GM12873 (cell line): ENCODE results near the gene NPTX2.

ENCODE experiments used
- TF ChIP-seq, protein P1 (sequence below): IDR thresholded peaks from 2 replicates; pipeline ENCODE4 v1.5.1; 2012; ENCODE audit warnings: low read depth, mild to moderate bottlenecking, moderate library complexity, low read length, control low read depth; ENCODE audit not compliant: insufficient read depth; ENCODE audit errors: missing control alignments

Gene NPTX2

DNA sequence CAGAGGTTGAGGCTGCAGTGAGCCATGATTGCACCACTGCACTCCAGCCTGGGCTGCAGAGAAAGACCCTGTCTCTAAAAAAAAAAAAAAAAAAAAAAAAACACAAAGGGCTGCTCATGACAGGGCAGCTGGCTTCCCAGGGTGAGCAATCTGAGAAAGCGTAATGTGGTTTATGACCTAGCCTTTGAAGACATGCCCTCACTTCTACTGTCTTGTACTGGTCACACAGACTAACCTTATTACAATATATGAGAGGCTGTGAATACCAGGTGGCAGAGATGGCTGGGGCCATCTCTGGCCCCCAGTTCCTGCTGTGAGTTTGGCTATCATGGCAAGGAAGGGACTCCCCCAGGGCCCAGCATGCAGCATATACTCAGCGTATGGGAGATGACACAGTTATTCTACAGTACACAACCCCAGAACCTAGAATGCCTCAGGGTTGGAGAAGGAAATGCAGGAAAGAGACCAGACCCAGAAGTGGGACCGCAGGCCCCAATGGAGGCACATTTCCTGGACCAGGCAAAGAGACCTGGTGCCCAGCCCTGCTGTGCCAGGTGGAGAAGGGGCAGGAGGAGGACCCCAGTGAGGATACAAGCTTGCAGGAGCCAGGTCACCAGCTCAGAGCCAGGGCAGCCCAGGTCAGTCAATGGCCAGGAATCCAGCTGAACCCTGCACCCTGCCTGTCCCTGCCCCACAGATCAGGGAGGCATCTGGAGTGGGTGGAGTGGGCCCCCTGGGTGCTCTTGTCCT, 26.3 kb downstream of the NPTX2 start:
- TF ChIP-seq, protein P1, sequence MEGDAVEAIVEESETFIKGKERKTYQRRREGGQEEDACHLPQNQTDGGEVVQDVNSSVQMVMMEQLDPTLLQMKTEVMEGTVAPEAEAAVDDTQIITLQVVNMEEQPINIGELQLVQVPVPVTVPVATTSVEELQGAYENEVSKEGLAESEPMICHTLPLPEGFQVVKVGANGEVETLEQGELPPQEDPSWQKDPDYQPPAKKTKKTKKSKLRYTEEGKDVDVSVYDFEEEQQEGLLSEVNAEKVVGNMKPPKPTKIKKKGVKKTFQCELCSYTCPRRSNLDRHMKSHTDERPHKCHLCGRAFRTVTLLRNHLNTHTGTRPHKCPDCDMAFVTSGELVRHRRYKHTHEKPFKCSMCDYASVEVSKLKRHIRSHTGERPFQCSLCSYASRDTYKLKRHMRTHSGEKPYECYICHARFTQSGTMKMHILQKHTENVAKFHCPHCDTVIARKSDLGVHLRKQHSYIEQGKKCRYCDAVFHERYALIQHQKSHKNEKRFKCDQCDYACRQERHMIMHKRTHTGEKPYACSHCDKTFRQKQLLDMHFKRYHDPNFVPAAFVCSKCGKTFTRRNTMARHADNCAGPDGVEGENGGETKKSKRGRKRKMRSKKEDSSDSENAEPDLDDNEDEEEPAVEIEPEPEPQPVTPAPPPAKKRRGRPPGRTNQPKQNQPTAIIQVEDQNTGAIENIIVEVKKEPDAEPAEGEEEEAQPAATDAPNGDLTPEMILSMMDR: no peak

DNA sequence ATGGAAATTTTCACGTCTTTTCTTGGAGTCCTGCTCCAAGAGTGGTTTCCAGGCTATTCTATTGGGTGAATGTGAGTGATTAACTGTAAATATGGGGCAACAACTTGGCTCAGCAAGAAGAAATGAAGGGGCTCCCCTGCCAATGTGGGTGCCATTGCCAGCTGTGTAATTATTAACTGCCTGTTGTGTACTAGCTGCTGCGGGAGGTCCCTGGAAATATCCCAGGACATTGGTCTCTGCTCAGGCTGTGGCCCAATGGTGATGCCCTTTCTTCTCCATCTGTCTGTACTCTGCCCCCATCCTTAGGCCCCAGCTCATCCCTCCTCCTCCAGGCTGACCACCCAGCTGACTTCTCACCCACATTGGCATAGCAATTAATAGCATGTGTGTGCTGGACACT, 29.4 kb downstream of the NPTX2 start:
- TF ChIP-seq, protein P1: no peak

DNA sequence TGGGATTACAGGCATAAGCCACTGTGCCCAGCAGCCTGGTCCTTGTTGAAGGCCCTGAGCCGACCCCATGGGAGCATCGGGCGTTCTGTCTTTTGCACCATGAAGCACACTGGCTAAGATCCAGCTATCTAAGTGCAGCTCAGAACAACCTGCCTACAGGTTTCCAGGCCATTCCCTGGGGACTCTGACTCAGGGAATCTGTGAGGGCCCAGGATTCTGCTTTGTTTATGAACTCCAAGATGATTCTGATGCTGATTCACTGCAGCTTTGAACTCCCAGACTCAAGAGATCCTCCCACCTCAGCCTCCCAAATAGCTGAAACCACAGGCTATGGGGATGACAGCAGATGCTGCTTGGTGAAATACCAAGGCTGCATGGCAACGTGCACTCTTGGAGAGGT, 30.2 kb downstream of the NPTX2 start:
- TF ChIP-seq, protein P1: no peak

DNA sequence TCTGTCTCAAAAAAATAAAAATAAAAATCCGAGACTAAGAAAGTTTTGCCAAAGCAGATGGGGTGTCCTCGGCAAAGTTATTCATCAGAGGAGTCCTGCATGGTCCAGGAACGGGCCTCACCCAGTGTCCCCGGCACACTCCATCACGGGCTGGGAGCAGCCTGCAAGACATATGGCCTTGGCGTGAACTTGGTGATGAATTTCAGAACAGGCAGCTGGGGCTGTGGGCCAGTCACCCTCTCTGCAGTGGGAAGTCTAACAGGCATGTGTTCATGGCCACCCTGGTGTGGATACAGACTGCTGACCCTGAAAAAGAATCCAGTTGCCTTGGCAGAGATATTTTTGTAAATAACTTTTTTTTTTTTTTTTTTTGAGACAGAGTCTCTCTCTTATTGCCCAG, 34.7 kb downstream of the NPTX2 start:
- TF ChIP-seq, protein P1: no peak

DNA sequence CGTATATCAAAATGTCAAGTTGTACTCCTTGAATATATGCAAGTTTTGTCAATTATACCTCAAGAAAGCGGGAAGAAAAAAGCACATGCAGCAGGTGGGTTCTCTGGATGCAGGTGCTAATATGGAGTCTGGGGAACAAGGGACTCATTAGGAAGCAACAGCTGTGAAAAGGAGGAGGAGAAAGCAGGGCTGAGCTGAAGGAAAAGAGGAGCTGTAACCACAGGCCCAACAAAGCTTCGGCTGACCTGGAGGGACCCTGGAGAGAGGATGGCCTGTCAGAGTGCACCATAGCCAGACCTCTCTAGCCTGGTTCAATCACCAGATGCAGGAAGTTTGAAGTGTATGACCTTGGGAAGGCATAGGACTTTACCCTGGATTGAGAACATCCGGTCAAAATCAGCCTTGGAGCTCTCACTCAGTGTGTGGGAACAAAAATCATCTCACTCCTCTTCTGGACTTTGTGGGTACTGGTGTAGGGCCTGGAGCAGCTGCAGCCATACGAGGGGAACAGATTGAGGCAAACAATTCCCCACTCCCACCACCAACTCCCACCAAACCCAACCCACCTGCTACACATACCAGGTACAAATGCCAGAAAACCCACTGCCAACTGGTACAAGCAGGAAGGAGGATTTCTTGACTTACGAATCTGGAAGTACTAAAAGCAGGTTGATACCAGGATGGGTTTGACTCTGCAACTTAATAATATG, 36.7 kb downstream of the NPTX2 start:
- TF ChIP-seq, protein P1: no peak

DNA sequence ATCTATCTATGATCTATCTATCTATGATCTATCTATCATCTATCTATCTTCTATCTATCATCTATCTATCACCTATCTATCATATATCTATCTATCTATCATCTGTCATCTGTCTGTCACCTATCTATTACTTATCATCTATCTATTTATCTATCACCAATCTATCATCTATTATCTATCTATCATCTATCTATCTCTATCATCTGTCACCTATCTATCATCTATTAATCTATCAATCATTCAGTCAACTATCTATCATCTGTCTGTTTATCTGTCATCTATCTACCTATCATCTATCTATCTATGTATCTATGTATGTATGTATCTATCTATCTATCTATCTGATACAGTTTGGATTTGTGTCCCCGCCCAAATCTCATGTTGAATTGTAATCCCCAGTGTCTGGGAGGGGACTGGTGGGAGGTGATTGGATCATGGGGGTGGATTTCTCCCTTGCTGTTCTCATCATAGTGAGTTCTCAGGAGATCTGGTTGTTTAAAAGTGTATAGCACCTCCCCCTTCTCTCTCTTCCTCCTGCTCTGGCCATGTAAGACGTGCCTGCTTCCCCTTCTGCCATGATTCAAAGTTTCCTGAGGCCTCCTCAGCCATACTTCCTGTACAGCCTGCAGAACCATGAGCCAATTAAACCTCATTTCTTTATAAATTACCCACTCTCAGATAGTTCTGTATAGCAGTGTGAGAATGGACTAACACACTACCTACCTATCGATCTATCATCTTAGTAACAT, 37.6 kb downstream of the NPTX2 start:
- TF ChIP-seq, protein P1: no peak

DNA sequence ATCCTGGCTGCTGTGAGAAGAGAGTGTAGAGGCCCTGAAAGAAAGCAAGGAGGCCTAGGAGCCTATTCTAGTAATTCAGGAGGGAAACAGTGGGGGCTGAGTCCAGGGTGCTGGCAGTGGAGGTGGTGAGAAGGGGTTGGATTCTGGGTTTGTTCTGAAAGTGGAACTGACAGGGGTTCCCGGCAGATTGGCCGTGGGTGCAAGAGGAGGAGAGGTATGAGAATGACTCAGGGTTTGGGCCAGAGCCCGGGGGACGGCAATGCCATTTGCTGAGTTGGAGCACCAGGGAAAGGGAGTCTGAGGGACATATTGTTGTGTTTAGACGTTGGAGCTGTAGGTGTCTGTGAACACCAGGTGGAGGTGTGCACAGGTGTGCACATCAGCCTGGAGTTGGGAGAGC, 38.5 kb downstream of the NPTX2 start:
- TF ChIP-seq, protein P1: no peak
